GM21619 (cell line): ENCODE results near the gene LEPR.
"Not testable (repeated sequence)": the region's sequence is repeated elsewhere in the genome, so short reads cannot be mapped to it uniquely, and the experiment has no call there.

Source experiments
- ATAC-seq: cut with Tn5 transposase; IDR thresholded peaks from one replicate; pipeline ENCODE4 v1.9.1; 2021; ENCODE audit not compliant: unreplicated experiment

The LEPR gene

DNA sequence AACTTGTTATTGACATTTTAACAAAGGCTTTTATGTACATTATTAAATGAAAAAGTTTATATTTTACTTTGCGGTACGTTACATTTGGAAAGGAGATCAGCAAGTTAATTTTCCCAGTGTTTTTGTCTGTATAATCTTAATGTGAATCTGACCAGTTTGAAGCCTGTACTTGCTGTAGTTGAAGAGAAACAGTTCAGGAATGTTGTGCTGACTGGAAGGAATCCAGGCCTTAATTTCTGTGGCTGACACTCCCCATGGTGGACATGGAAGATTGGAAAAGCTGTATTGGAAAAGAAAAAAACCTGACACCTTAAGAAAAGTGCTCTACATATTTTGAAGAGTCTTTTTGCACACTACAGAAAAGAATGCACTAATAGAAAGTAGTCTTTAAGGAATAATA lies 15.5 kb downstream of the LEPR start:
- ATAC-seq, result no peak

DNA sequence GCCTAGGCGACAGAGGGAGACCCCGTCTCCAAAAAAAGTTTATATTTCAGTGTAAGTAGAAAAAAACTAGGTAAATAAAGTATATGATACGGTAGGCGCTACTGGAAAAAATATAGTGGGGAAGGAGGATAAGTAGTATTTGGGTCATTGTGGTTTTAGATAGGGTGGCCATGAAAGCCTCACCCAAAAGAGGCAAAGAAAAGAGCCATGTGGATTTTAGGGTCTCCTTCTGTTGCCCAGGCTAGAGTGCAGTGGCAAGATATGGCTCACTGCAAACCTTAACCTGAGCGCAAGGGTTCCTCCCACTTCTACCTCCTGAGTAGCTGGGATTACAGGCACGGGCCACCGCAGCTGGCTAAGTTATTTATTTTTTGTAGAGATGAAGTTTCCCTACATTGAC lies 17.1 kb downstream of the LEPR start:
- no peak for ATAC-seq

DNA sequence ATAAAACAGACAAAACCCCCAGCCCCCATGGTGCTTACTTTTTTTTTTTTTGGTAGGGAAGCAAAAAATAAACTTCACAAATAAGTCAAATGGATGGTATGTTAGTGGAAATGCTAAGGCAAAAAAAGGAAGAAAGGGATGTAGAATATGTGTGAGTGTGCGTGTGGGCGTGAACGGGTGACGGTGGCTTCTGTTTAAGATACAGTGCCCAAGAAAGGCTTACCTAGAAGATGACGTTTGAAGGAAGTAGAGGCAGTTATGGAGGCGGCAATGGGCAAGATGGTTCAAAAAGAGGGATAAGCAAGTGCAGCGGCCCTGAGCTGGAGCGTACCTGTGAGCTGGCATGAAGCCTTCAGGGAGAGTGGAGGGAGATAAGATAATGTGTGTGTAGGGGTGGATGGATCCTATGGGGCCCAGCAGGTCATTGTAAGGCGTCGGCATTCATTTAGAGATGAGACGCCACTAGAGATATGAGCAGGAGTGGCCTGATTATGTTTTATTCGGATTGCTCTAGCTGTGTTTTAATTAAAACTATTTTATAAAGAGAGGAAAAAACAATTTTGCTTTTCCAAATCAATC lies 19.9 kb downstream of the LEPR start:
- ATAC-seq, result no peak

DNA sequence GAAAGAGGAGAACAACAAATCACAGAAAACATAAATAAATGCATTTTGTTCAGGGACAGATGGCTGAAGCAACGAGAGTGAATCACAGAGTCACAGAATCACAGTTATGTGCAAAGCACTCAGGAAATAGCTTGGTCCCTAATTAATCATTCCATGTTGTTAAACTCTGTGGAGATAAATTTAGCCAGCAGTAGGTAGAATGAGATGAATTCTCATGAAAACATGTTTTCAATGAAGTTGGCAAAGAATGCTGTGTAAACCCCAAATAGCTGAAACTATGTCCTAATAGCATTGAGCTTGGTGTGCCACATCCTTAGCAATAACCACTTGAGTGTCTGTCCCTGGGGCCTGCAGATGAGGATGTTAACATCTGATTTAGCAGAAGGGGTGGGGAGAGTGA lies 20.4 kb downstream of the LEPR start:
- ATAC-seq, result no peak

DNA sequence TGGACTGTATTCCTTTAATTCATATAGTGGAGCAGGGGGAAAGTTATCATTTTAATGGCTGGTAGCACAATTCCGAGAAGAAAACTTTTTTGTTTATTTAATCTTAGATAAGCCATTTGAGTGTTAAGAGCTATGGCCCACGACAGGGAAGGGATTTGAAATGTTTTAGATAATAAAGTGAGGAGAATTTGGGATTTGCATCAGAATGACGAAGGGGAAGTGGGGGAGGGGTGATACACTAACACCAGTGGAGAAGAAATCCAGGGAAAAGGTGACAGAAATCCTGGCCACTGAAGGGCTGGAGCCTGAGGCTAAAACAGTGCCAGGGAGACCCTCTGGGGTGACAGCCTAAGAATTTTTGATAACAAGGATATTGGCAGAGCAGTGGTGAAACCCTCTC lies 21.0 kb downstream of the LEPR start:
- no peak for ATAC-seq

DNA sequence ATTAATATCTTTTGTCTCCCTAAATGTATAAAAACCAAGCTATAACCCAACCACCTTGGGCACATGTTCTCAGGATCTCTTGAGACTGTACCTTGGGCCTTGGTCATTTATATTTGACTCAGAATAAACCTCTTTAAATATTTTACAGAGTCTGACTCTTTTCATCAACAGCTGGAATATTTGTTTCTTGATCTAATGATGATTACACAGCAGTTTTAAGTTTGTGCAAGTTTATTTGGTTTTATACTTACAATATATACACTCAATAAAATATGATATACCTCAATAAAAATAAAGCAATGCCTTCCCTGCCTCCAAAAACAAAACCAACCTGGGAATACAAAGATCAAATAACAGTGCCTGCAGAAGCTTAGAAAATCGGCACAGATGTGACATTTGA lies 22.0 kb downstream of the LEPR start:
- ATAC-seq, result no peak

DNA sequence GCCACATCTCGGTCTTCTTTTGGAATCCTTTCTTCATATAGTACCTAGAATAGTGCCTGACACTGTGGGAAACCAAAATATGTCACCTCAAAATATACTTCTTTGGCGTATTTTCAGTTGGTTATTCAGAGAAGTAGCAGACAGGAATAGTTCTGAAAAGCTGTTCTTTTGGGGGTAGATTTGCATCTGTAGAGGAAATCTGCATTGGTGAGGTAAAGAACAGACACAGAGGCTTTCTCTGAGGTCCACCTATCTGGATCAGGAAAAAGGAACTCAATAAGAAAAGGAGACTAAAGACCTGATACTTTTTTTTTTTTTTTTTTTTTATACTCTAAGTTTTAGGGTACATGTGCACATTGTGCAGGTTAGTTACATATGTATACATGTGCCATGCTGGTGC lies 23.2 kb downstream of the LEPR start:
- ATAC-seq, result no peak

DNA sequence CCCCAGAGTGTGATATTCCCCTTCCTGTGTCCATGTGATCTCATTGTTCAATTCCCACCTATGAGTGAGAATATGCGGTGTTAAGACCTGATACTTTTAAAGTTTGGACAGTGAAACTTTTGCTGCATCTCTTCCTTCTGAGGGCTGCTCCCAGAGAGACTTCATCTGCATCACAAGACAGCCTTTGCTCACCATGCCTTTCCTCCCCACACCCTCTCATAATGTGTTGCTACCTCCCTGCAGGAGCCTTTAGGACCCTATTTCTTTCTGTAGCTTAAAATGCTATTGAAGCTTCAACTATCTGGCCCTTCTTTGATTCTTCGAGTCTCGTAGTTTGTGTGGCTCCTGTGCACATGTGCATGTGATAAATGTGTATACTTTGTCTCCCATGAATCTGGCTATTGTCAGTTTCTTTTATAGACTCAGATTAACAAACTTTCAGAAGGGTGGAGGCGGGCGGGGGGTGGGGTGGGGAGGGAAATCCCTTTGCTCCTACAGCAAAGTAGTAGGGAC lies 23.7 kb downstream of the LEPR start:
- ATAC-seq, result no peak

DNA sequence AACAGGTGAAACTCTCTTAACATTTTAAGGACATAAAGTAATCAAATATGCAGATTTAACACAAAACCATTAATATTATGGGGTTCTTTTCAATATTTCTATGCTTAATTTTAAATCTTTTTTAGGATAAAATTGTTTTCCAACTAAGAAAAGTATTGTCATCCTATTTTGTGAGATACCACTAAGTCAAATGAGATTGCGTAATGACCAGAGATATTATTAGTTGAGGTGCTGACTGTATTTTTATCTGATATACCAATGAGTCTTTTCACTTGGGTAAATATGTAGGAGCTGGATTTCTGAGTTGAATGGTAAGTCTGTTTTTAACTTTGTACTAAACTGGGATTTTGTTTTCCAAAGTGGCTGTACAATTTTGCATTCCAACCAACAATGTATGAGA lies 25.4 kb downstream of the LEPR start:
- no peak for ATAC-seq

DNA sequence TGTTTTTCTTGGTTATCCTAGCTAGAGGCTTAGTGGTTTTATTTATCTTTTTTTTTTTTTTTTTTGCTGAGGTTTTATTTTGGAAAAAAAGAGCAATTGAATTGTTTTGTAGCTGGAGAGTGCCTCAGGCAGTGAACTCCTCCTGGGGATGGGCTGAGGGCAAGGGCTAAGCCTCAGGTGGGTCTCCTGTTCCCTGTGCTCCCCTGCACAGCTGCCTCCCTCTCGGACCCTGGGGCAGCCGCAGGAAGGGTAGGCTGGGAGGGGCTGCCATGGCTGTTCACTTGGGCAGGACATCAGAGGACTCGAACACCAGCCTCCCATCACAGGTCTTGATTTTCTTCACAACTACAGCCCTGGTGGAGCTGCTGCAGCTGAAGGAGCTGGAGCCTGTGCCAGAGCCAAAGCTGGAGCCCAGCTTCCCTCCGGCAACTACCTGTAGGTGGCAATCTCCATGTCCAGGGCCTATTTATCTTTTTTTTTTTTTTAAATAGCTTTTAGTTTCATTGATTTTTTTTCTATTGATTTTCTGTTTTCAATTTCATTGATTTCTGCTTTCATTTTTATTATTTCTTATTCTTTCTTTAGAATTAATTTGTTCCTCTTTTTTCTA lies 28.9 kb downstream of the LEPR start:
- ATAC-seq, result no peak

DNA sequence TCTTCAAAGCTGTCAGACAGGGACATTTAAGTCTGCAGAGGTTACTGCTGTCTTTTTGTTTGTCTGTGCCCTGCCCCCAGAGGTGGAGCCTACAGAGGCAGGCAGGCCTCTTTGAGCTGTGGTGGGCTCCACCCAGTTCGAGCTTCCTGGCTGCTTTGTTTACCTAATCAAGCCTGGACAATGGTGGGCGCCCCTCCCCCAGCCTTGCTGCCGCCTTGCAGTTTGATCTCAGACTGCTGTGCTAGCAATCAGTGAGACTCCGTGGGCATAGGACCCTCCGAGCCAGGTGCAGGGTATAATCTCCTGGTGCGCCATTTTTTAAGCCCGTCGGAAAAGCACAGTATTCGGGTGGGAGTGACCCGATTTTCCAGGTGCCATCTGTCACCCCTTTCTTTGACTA lies 35.2 kb downstream of the LEPR start:
- not testable (repeated sequence) for ATAC-seq

DNA sequence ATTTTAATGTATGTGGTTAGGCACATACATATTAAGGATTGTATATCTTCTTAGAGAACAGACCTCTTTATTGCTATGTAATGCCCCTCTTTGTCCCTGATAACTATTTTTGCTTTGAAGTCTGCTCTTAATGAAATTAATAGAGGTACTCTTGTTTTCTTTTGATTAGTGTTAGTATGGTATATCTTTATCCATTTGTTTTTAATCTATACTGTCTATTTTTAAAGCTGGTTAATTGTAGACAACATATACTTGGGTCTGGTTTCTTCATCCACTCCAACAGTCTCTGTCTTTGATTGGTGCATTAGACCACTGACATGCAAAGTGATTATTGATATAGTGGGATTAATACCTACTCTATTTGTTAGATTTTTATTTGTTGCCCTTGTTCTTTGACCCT lies 36.0 kb downstream of the LEPR start:
- no peak for ATAC-seq

DNA sequence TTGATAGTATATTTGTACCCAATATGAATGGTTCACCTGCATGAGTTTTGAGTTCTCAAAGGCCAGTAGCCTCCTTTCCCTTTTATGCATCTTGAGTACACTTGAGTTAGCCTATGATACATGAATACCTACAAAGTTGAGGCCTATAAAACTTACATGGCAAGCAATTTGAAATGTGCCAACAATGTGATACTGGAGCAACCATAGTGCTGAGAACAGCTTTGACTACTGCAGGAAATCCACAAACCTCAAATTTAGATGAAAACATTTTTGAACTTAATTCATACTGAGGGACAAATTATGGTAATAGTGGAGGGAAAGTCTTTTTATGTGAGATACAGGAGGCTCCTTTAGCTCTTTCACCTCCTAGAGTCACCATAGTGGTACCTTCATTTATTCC lies 37.4 kb downstream of the LEPR start:
- no peak for ATAC-seq

DNA sequence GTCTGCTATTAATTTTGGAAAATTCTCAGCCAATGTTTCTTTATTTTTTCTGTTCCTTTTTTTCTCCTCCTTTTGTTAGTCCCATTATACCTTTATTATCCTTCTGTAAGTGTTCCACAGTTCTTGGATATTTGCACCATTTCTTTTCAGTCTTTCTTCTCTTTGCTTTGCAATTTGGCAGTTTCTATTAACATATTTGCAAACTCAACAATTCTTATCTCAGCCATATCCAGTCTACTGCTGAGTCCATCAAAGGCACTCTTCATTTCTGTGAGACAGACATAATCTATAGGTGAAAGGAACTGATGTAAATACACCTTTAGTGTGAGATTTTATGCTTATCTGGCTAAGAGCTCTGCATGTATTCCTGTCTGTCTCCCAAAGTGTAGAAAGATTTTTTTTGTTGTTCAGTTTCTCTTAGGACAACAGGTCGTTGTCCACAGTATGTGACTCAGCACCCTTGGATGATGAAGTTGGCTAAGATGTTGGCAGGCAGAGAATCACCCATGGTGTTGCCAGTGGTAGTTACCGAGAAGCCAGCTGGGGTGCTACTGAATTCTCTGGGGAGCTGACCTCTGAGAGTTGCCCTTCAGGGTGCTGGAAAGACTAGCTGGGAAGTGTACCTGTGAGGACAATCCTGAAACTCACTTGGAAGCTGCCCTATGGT lies 38.4 kb downstream of the LEPR start:
- ATAC-seq, result no peak

DNA sequence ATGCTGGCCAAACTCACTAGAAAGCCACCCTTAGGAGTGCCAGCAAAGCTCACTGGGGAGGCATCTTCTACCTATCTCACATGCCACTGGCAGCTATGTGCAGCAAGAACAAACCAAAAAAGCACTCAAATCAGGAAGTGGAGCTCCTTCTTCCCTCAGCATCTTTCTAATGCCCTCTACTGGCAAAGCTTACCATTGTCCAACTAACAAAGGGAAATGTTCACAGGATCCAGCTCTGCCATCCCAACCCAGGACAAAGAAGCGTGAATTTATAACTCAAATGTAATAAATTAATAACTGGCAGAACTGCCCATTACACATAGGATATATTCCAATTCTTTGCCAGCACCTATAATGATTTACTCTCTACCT lies 38.9 kb downstream of the LEPR start:
- no peak for ATAC-seq

DNA sequence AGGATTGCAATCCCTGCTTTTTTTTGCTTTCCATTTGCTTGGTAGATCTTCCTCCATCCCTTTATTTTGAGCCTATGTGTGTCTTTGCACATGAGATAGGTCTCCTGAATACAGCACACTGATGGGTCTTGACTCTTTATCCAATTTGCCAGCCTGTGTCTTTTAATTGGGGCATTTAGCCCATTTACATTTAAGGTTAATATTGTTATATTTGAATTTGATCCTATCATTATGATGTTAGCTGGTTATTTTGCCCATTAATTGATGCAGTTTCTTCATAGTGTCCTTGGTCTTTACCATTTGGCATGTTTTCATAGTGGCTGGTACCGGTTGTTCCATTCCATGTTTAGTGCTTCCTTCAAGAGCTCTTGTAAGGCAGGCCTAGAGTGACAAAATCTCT lies 45.4 kb downstream of the LEPR start:
- ATAC-seq, result not testable (repeated sequence)

DNA sequence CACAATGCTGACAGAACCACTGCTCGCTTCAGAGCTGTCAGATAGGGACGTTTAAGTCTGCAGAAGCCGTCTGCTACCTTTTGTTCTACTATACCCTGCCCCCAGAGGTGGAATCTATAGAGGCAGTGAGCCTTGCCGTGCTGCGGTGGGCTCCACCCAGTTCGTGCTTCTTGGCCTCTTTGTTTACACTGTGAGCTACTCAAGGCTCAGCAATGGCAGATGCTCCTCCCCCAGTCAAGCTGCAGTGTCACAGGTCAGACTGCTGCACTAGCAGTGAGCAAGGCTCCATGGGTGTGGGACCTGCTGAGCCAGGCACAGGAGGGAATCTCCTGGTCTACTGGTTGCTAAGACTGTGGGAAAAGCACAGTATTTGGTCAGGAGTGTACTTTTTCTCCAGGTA lies 47.1 kb downstream of the LEPR start:
- ATAC-seq, result no peak

DNA sequence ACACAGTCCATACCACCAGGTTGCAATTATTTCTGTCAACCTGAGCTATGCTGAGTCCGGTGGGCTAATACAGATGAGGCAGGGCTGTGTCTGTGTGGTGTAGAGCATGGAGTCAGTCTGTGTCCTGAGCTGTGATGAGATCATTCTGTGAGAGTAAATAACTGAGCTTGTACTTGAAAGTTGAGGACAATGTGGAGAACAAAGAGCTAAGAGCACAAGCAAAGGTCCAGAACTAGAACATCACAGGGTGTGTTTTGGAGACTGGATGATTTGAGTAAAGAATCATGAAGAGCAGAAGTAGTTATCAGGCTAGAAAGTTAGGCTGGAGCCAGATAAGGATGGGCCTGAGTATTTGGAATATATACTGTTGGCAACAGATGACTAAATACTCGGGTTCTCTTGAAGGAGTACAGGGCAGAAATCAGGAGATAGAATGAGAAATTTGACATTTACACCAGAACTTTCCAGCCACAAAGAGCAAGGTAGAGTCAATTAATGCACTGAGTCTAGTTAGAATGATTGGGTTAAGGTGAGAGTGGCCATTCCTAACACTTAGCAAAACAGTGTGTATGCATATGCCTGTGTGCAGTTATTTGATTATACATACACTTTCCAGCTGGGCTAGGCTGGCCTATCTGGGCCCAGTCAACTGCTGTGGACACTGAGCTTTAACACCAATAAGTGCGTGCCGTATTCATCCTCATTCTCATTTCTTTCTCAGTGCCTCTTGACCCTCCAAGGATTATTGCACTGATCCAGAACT lies 48.8 kb downstream of the LEPR start:
- no peak for ATAC-seq

DNA sequence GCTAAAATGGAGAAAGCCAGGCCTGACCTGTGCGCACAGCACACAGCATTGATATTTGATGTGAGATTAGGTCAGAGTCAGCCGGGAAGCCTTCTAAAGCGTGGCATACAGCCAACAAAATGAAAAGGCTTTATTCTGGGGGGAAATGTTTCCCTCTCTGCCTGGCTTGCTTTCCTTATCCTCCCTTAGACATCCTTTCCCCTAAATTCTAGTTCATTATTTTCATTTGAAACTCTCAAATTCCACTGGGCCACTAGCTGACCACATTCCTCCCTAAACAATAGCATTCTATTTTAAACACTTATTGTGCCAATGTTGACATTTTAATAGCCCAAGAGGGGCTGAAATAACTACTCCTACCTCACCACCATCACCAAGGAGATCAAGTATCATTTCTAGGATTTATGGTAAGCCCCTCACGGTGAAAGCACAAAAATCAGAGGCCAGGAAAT lies 49.4 kb downstream of the LEPR start:
- ATAC-seq, result no peak
